GM23248 (cell line): ENCODE measurements around the gene ACY1. TPM values are rescaled to one million over a fixed set of nuclear protein-coding genes. Genes with fewer than 3 reads are reported as not detected.

Experiments used
- DNase-seq: peaks from one replicate; pipeline ENCODE4 v3.0.0-alpha.2; 2015
- H2AFZ ChIP-seq: fragments of 200-600 bp; sonication (generic); 2 replicates; pipeline ENCODE4 v1.6.1; 2016; ENCODE audit warnings: antibody characterized with exemption
- H3F3A ChIP-seq: fragments of 200-600 bp; sonication (generic); 2 replicates; pipeline ENCODE4 v1.6.1; 2016; ENCODE audit warnings: mild to moderate bottlenecking, antibody characterized with exemption, mixed run types; ENCODE audit not compliant: insufficient read depth
- H3K27ac ChIP-seq: fragments of 200-600 bp; sonication (generic); 2 replicates; pipeline ENCODE4 v1.5.1; 2016; ENCODE audit warnings: mild to moderate bottlenecking
- H3K27me3 ChIP-seq: fragments of 200-600 bp; sonication (generic); replicated peaks from 2 replicates; pipeline ENCODE4 v1.6.1; 2016; ENCODE audit warnings: mild to moderate bottlenecking; ENCODE audit not compliant: insufficient read depth
- H3K36me3 ChIP-seq: fragments of 200-600 bp; sonication (generic); 2 replicates; pipeline ENCODE4 v1.6.1; 2016; ENCODE audit warnings: low read depth, mild to moderate bottlenecking
- H3K4me1 ChIP-seq: fragments of 200-600 bp; sonication (generic); 2 replicates; pipeline ENCODE4 v1.6.1; 2016; ENCODE audit warnings: mild to moderate bottlenecking; ENCODE audit not compliant: insufficient read depth
- H3K4me2 ChIP-seq: fragments of 200-600 bp; sonication (generic); one replicate; pipeline ENCODE4 v1.6.1; 2016; ENCODE audit warnings: mild to moderate bottlenecking; ENCODE audit not compliant: unreplicated experiment
- H3K4me3 ChIP-seq: fragments of 200-600 bp; sonication (generic); 2 replicates; pipeline ENCODE4 v1.5.1; 2016; ENCODE audit warnings: mild to moderate bottlenecking
- H3K79me2 ChIP-seq: fragments of 200-600 bp; sonication (generic); 2 replicates; pipeline ENCODE4 v1.6.1; 2016; ENCODE audit warnings: mild to moderate bottlenecking; ENCODE audit not compliant: insufficient read depth
- H3K9ac ChIP-seq: fragments of 200-600 bp; sonication (generic); 2 replicates; pipeline ENCODE4 v1.6.1; 2016; ENCODE audit warnings: mild to moderate bottlenecking
- H3K9me2 ChIP-seq: fragments of 200-600 bp; sonication (generic); 2 replicates; pipeline ENCODE4 v1.6.1; 2016; ENCODE audit warnings: mixed run types, mild to moderate bottlenecking, moderate library complexity; ENCODE audit not compliant: insufficient read depth
- H3K9me3 ChIP-seq: fragments of 200-600 bp; sonication (generic); one replicate; pipeline ENCODE4 v1.6.1; 2017; ENCODE audit warnings: low read depth
- H4K20me1 ChIP-seq: fragments of 200-600 bp; sonication (generic); 2 replicates; pipeline ENCODE4 v1.6.0; 2016; ENCODE audit not compliant: insufficient read depth
- EZH2 ChIP-seq: fragments of 200-600 bp; sonication (generic); IDR thresholded peaks from 2 replicates; pipeline ENCODE4 v1.6.1; 2018; ENCODE audit warnings: antibody characterized with exemption, mild to moderate bottlenecking; ENCODE audit not compliant: insufficient read depth, poor library complexity, severe bottlenecking
- EZH2phosphoT487 ChIP-seq: fragments of 200-600 bp; sonication (generic); IDR thresholded peaks from 2 replicates; pipeline ENCODE4 v1.6.1; 2018; ENCODE audit warnings: antibody characterized with exemption, moderate library complexity, mild to moderate bottlenecking, low read depth; ENCODE audit not compliant: insufficient read depth
- WGBS, 2 experiments: methylation state at CpG; one replicate each; pipeline ENCODE4 v1.1.6; 2015 to 2017; ENCODE audit warnings: low lambda C conversion rate in 2 of 2, low coverage in 1 of 2; ENCODE audit errors: missing lambda C conversion rate in 2 of 2; 5-methylcytosine and 5-hydroxymethylcytosine counted together
- in situ Hi-C: fragments of 300-500 bp; cut with MboI; formaldehyde crosslinking; loops from 2 replicates; pipeline ENCODE4 v1.15.0; 2020
- polyA plus RNA-seq: library from polyadenylated mRNA; unstranded; fragments of >200 nt; fragmentation: Nextera tagmentation; extraction: Ambion mirVana; gene quantifications from 2 replicates; pipeline ENCODE4 v1.2.1, GENCODE V29; 2016
- total RNA-seq: library from RNA; depleted of rRNA; stranded (reverse); fragments of >200 nt; shearing (Covaris generic); gene quantifications from 2 replicates; pipeline ENCODE4 v1.2.3, GENCODE V29; 2014

Gene ACY1
- total and polyA plus RNA-seq, 2 experiments from 2014 or later = 35.8 to 73.6 TPM

DNA sequence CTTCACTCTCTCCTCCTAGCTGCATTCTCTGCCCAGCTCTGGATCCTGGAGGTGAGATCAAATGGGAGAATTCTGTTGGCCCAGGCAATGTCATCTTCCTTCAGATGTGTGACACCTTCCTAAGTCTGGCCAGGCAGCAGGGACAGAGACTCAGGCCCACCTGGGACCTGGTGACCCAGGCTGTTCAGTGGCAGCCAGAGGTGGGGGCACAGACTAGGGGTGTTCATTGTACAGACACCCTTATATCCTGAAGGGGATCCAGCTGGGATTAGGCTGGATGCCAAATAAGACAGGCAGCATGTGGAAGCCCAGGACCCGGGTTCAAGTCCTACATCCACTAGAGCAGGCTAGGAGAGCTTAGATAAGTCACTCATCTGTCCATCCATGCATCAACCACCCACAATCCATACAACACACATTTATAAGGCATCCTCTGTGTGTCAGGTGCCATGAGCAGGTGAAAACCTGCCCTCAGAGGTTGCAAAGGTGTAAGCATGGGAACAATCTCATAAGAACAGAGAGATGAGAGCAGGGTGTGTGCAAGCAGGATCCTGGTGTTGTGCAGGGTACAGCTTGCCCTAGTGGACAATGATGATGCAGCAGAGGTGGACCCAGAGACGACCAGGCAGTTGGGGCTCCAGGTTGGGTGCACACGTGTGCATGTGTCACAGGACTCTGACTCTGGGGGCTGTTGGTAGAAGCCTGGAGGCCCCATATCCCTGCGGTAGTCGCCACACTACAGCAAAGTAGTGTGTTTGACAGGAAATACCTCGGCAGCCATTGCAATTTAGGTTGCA lies 30.7 kb downstream of the ACY1 start:
- no peaks in the 10 kb centered on the region for H3K27me3 ChIP-seq
- no peak overlapping the region for H3K9ac ChIP-seq
- no peaks in the 10 kb centered on the region for H3K4me1 ChIP-seq
- H3K36me3 ChIP-seq = no peaks in the 10 kb centered on the region
- H2AFZ ChIP-seq = no peak overlapping the region
- H3K9me2 ChIP-seq = no peaks in the 10 kb centered on the region
- no peaks in the 10 kb centered on the region for H4K20me1 ChIP-seq
- in situ Hi-C loops = no loop called here
- 79 to 80% methylated on average over 6 of the region's 6 CpGs for WGBS, 2 experiments
- no peaks in the 10 kb centered on the region for H3F3A ChIP-seq
- no peaks in the 10 kb centered on the region for H3K9me3 ChIP-seq
- DNase-seq = no peak
- no peaks in the 10 kb centered on the region for H3K79me2 ChIP-seq
- no peak overlapping the region for H3K4me2 ChIP-seq
- no peak overlapping the region for H3K27ac ChIP-seq
- TF ChIP-seq EZH2phosphoT487 = no peak
- no peak for TF ChIP-seq EZH2
- no peak overlapping the region for H3K4me3 ChIP-seq

- Histone ChIP-seq H3K9ac (no peak overlapping the region), H3K9me3 (no peaks in the 10 kb centered on the region), H3K27ac (no peak overlapping the region), H3K9me2 (no peaks in the 10 kb centered on the region), H3F3A (no peaks in the 10 kb centered on the region), H3K36me3 (no peaks in the 10 kb centered on the region), H3K4me2 (no peak overlapping the region), H3K4me3 (no peak overlapping the region), H4K20me1 (no peaks in the 10 kb centered on the region), H3K4me1 (no peaks in the 10 kb centered on the region), H3K79me2 (no peaks in the 10 kb centered on the region), H2AFZ (no peak overlapping the region), H3K27me3 (no peaks in the 10 kb centered on the region)
- DNase-seq = peak; percentile 33
- TF ChIP-seq EZH2 = no peak
- TF ChIP-seq EZH2phosphoT487 = no peak
- in situ Hi-C loops = no loop called here
- WGBS, 2 experiments = 92 to 93% methylated on average over 8 of the region's 8 CpGs
Observed at GRCh38 chr3:52014613-52015012, 31.3 kb downstream of the ACY1 start.

DNA sequence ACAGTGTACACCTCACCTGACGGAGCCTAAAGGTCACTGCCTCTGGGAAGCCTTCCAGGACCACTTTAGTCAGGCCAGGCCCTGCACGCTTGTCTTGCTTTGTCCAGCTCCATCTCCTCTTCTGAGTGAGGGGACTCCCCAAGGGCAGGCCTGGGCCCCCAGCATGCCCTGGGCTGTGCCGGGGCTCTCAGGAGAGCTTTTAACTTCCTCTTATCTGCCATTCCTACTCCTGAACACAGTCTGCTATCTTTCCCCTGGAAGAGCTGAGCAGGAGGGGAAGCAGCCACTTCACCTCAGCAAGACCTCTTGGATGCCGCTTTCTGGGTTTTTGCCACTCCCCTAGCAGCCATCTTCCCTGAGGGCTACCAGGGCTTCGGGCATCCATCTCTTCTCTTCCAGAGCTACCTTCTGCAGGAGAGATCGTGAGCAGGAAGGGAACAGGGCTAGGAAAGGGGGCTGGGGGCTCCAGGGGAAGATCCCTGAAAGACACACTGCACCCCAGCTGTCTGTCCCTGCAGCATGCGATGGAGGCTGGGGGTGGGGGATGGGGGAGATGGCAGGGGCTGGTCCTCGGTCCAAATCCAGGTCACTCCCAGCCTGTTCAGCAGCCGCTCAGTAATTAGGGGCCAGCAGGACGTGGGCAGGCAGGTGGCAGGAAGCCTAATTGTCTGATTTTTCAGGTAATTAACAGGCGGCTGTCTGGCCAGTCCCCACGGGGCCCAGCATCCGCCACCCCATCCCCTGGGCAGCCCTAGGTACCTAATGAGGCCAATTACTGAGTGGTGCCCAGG lies 32.3 kb downstream of the ACY1 start:
- WGBS, 2 experiments = 79 to 82% methylated on average over 12 to 13 of the region's 13 CpGs
- H3K27ac ChIP-seq = no peak overlapping the region

DNA sequence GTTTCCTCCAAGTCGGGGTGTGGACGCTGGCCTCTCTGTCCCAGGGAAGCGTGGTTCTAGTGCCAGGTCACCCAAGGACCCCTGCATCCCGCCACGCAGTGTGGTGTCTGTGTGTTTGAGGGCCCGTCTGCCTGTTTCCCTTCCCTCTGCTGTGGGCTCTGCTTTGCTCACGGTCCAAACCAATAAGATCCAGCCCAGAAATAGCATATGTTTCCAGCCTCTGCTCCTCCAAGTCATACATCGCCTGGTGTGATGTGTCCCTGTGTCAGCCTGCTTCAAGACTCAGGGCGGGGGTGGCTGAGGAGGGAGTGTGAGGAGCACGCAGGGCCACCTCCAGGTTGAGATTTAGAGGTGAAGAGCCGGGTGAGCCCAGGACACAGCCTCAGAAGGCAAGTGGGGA lies 34.3 kb downstream of the ACY1 start:
- Histone ChIP-seq H2AFZ (no peak overlapping the region), H3K9me3 (no peaks in the 10 kb centered on the region), H3K27ac (no peak overlapping the region), H3F3A (no peaks in the 10 kb centered on the region), H3K4me2 (no peak overlapping the region), H3K4me1 (no peaks in the 10 kb centered on the region), H3K9ac (no peak overlapping the region), H3K36me3 (no peaks in the 10 kb centered on the region), H3K79me2 (no peaks in the 10 kb centered on the region), H3K4me3 (no peak overlapping the region), H3K27me3 (no peaks in the 10 kb centered on the region), H3K9me2 (no peaks in the 10 kb centered on the region), H4K20me1 (no peaks in the 10 kb centered on the region)
- TF ChIP-seq EZH2 (no peak), EZH2phosphoT487 (no peak)
- peak; percentile 27 for DNase-seq
- in situ Hi-C loops = no loop called here
- WGBS, 2 experiments = 66 to 77% methylated on average over 11 of the region's 11 CpGs

More for the DNA sequence above, 32.3 kb downstream of the ACY1 start:
- H3K4me2 ChIP-seq = no peak overlapping the region
- no peaks in the 10 kb centered on the region for H3K36me3 ChIP-seq
- no peaks in the 10 kb centered on the region for H3F3A ChIP-seq
- in situ Hi-C loops = no loop called here
- no peaks in the 10 kb centered on the region for H3K27me3 ChIP-seq
- H3K9ac ChIP-seq = no peak overlapping the region
- no peak overlapping the region for H2AFZ ChIP-seq
- no peak overlapping the region for H3K4me3 ChIP-seq
- TF ChIP-seq EZH2phosphoT487 (no peak), EZH2 (no peak)
- DNase-seq = no peak
- H3K4me1 ChIP-seq = no peaks in the 10 kb centered on the region
- no peaks in the 10 kb centered on the region for H3K9me3 ChIP-seq
- no peaks in the 10 kb centered on the region for H3K79me2 ChIP-seq
- no peaks in the 10 kb centered on the region for H3K9me2 ChIP-seq
- H4K20me1 ChIP-seq = no peaks in the 10 kb centered on the region
